ENCODE results near the gene MGAM2.
"Not testable (repeated sequence)": the region's sequence is repeated elsewhere in the genome, so short reads cannot be mapped to it uniquely, and the experiment has no call there.

The MGAM2 gene

GRCh38 chr7:142111499-142111898 lies at the start of gene MGAM2:
MGAM2 (plus strand) TSS chr7:142111718; CDS start chr7:142116874, 5,156 bp downstream.
- DNase-seq (ENCODE audit: low read depth) = no peak

GRCh38 chr7:142063551-142064442 lies 47.7 kb upstream of the MGAM2 start:
- DNase-seq (ENCODE audit: low read depth) = no peak

- no peak for DNase-seq (ENCODE audit: low read depth)
These were observed 45.0 kb upstream of the MGAM2 start for GRCh38 chr7:142066536-142066935.

- no peak for DNase-seq (ENCODE audit: low read depth)
These were observed 33.8 kb upstream of the MGAM2 start for GRCh38 chr7:142077762-142078161.

- no peak for DNase-seq (ENCODE audit: low read depth)
These were observed 27.9 kb upstream of the MGAM2 start for GRCh38 chr7:142083605-142084004.

GRCh38 chr7:142085428-142085827 lies 26.1 kb upstream of the MGAM2 start:
- no peak for DNase-seq (ENCODE audit: low read depth)

GRCh38 chr7:142088022-142088714 lies 23.4 kb upstream of the MGAM2 start:
- no peak for DNase-seq (ENCODE audit: low read depth)

- no peak for DNase-seq (ENCODE audit: low read depth)
These were observed 22.5 kb upstream of the MGAM2 start for GRCh38 chr7:142089035-142089434.

GRCh38 chr7:142091961-142092360 lies 19.6 kb upstream of the MGAM2 start:
- DNase-seq (ENCODE audit: low read depth) = no peak

GRCh38 chr7:142094861-142095260 lies 16.7 kb upstream of the MGAM2 start:
- DNase-seq (ENCODE audit: low read depth) = no peak

- no peak for DNase-seq (ENCODE audit: low read depth)
These were observed 13.9 kb upstream of the MGAM2 start for GRCh38 chr7:142097571-142097970.

- DNase-seq (ENCODE audit: low read depth) = no peak
These were observed 13.5 kb upstream of the MGAM2 start for GRCh38 chr7:142098004-142098403.

GRCh38 chr7:142099347-142099746 lies 12.2 kb upstream of the MGAM2 start:
- not testable (repeated sequence) for DNase-seq (ENCODE audit: low read depth)

GRCh38 chr7:142100634-142101033 lies 10.9 kb upstream of the MGAM2 start:
- DNase-seq (ENCODE audit: low read depth) = no peak

- not testable (repeated sequence) for DNase-seq (ENCODE audit: low read depth)
These were observed 9.7 kb upstream of the MGAM2 start for GRCh38 chr7:142101794-142102193.

GRCh38 chr7:142104550-142105527 lies 6.7 kb upstream of the MGAM2 start:
- DNase-seq (ENCODE audit: low read depth) = no peak

- DNase-seq (ENCODE audit: low read depth) = no peak
These were observed 2.6 kb upstream of the MGAM2 start for GRCh38 chr7:142108728-142109505.

- DNase-seq (ENCODE audit: low read depth) = no peak
These were observed 1.4 kb upstream of the MGAM2 start for GRCh38 chr7:142110098-142110497.

GRCh38 chr7:142110638-142111037 lies 880 bp upstream of the MGAM2 start:
- no peak for DNase-seq (ENCODE audit: low read depth)

GRCh38 chr7:142112086-142112485 lies 568 bp downstream of the MGAM2 start:
- DNase-seq (ENCODE audit: low read depth) = no peak

- DNase-seq (ENCODE audit: low read depth) = no peak
These were observed 2.7 kb downstream of the MGAM2 start for GRCh38 chr7:142114207-142114606.
